SK-N-SH (cell line): ENCODE results near the gene PRRC2A. TPM values are rescaled to one million over a fixed set of nuclear protein-coding genes. Genes with fewer than 3 reads are reported as not detected.
A peak's percentile ranks its signal among the peaks of the same experiment; 100 is the strongest.

Experiments used
- CTCF ChIA-PET: fragments of 300-600, 350-600 bp; formaldehyde crosslinking; extraction: SDS; loops from one replicate; lab custom pipeline; 2021; lab: Yijun Ruan, JAX
- POLR2A ChIA-PET: fragments of 350-600 bp; sonication (Branson Sonifier 250); formaldehyde crosslinking; extraction: SDS; loops from one replicate; lab custom pipeline; 2020; ENCODE audit warnings: antibody characterized with exemption, inconsistent platforms; lab: Yijun Ruan, JAX
- DNase-seq: peaks from one replicate; pipeline ENCODE4 v3.0.0; 2012
- H2AFZ ChIP-seq: fragments of 200-600 bp; sonication (generic); 2 replicates; pipeline ENCODE4 v1.8.1; 2016; ENCODE audit warnings: antibody characterized with exemption, mild to moderate bottlenecking, low read depth
- H3F3A ChIP-seq: fragments of 200-600 bp; sonication (generic); replicated peaks from 2 replicates; pipeline ENCODE3; 2016; ENCODE audit warnings: antibody characterized with exemption, mild to moderate bottlenecking; ENCODE audit not compliant: insufficient read depth
- H3K27ac ChIP-seq, 2 experiments: fragments of 200-500 bp in 1 of 2; fragments of 200-600 bp in 1 of 2; sonication (Bioruptor generic) in 1 of 2; sonication (generic), shearing (Covaris generic) in 1 of 2; 2 replicates each; pipeline versions ENCODE4 v1.5.1 to v1.6.1; 2014 to 2016; ENCODE audit warnings: low read depth in 2 of 2, inconsistent platforms in 1 of 2, low read length in 1 of 2, mild to moderate bottlenecking in 1 of 2, mixed read lengths in 1 of 2
- H3K27me3 ChIP-seq: fragments of 200-600 bp; sonication (generic), shearing (Covaris generic); 2 replicates; pipeline ENCODE4 v1.6.1; 2016; ENCODE audit warnings: mixed run types; ENCODE audit not compliant: insufficient read depth
- H3K36me3 ChIP-seq, 2 experiments: fragments of 200-500 bp in 1 of 2; fragments of 200-600 bp in 1 of 2; sonication (Bioruptor generic) in 1 of 2; sonication (generic) in 1 of 2; replicated peaks in 1 of 2; 2 replicates each; pipeline versions ENCODE3 to v1.5.1; 2014 to 2016; ENCODE audit warnings: low read length in 1 of 2, mild to moderate bottlenecking in 1 of 2; ENCODE audit not compliant: insufficient read depth in 2 of 2, control insufficient read depth in 1 of 2
- H3K4me1 ChIP-seq, 2 experiments: fragments of 200-500 bp in 1 of 2; fragments of 200-600 bp in 1 of 2; sonication (Bioruptor generic) in 1 of 2; sonication (generic), shearing (Covaris generic) in 1 of 2; 2 replicates each; pipeline versions ENCODE4 v1.5.1 to v1.6.1; 2014 to 2016; ENCODE audit warnings: low read depth in 1 of 2, low read length in 1 of 2, mixed run types in 1 of 2; ENCODE audit not compliant: insufficient read depth in 2 of 2, control insufficient read depth in 1 of 2
- H3K4me2 ChIP-seq: fragments of 200-600 bp; sonication (generic), shearing (Covaris generic); 2 replicates; pipeline ENCODE4 v1.6.1; 2017; ENCODE audit warnings: mixed run types
- H3K4me3 ChIP-seq, 2 experiments: fragments of 200-500 bp in 1 of 2; fragments of 200-600 bp in 1 of 2; sonication (Bioruptor generic) in 1 of 2; sonication (generic), shearing (Covaris generic) in 1 of 2; 2 replicates each; pipeline versions ENCODE4 v1.5.1 to v1.8.1; 2014 to 2016; ENCODE audit warnings: low read depth in 2 of 2, inconsistent platforms in 1 of 2, low read length in 1 of 2, mild to moderate bottlenecking in 1 of 2, mixed read lengths in 1 of 2, moderate library complexity in 1 of 2
- H3K79me2 ChIP-seq: fragments of 200-600 bp; sonication (generic); 2 replicates; pipeline ENCODE4 v1.8.1; 2017; ENCODE audit warnings: mild to moderate bottlenecking; ENCODE audit not compliant: insufficient read depth
- H3K9ac ChIP-seq: fragments of 200-600 bp; sonication (generic); 2 replicates; pipeline ENCODE4 v1.6.1; 2017; ENCODE audit warnings: mixed run types
- H3K9me2 ChIP-seq: fragments of 200-600 bp; sonication (generic); 2 replicates; pipeline ENCODE4 v1.6.1; 2017; ENCODE audit warnings: mixed run types
- H3K9me3 ChIP-seq: fragments of 200-600 bp; sonication (generic); 2 replicates; pipeline ENCODE4 v1.6.1; 2017; ENCODE audit warnings: mixed run types, mild to moderate bottlenecking, moderate library complexity
- H4K20me1 ChIP-seq: fragments of 200-600 bp; sonication (generic); 2 replicates; pipeline ENCODE4 v1.6.1; 2017; ENCODE audit warnings: mild to moderate bottlenecking, mixed run types; ENCODE audit not compliant: insufficient read depth
- ELF1 ChIP-seq: IDR thresholded peaks from 2 replicates; pipeline ENCODE4 v1.4.0; 2012
- MAX ChIP-seq: IDR thresholded peaks from 2 replicates; pipeline ENCODE4 v1.4.0; 2012; ENCODE audit warnings: low read depth
- REST ChIP-seq: IDR thresholded peaks from 2 replicates; pipeline ENCODE4 v1.6.1; 2012; ENCODE audit warnings: mild to moderate bottlenecking, low read depth, low read length, moderate library complexity
- RXRA ChIP-seq: IDR thresholded peaks from 2 replicates; pipeline ENCODE4 v1.4.0; 2012; ENCODE audit warnings: low read depth, mild to moderate bottlenecking, borderline replicate concordance
- SIN3A ChIP-seq: IDR thresholded peaks from 2 replicates; pipeline ENCODE4 v1.6.1; 2012; ENCODE audit warnings: low read depth, mild to moderate bottlenecking, low read length, moderate library complexity, borderline replicate concordance
- SMC3 ChIP-seq: IDR thresholded peaks from 2 replicates; pipeline ENCODE4 v1.6.1; 2012; ENCODE audit warnings: low read depth, low read length, improper control_type of control experiment
- WGBS: methylation state at CpG from one replicate; pipeline ENCODE4 v1.1.6; 2017; ENCODE audit warnings: low lambda C conversion rate; 5-methylcytosine and 5-hydroxymethylcytosine counted together
- polyA plus RNA-seq, 3 experiments: library from polyadenylated mRNA; depleted of rRNA; stranded (reverse); fragments of >200 nt; gene quantifications; 2 replicates each; pipeline ENCODE4 v1.2.3, GENCODE V29; 2012

Gene PRRC2A
- polyA plus RNA-seq, 1 of the 3 experiments (the other 2 are of a cell fraction), result 76.1 TPM

DNA sequence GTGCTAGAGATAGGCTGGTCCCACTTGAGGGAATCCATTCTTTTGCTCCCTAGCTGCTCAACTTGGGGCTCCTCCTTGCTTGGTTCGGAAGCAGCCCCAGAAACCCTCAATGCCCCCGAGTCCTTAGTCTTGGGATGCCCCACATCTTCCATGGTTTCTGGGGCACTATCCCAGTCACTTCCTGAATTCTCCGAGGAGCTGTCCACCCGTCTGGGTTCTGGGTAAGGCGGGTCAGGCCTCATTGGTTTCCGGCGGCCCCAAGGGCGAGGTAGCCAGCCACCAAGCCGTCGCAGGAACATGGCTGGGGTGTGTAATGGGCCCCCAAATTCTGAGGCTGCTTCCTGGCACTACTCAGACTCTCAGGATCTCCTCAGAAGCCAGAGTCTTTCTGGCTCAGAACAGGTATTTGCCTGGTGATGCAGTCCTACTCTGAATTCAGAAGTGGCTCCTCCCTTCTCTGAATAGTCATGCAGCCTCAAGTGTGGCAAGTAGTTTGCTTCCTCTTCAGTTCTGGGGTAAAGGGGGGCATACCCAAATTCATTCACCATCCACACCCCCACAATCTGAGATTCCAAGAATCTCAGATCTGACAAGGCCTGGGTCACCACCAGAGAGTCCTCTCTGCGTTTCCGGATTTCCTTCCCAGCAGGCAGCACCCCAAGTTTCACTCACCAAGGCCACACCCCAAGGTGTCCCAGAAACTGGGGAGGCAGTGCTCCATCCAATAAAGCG, 39.3 kb downstream of the PRRC2A start:
- CTCF ChIA-PET, result no interaction called here
- no peak for DNase-seq
- no peaks in the 10 kb centered on the region for H3K9me2 ChIP-seq

More for the DNA sequence above, 39.3 kb downstream of the PRRC2A start:
- 9% methylated on average over 9 of the region's 13 CpGs for WGBS
- H4K20me1 ChIP-seq, result peaks cover 8% of the 10 kb centered on the region; the same call in 1 of the 2 replicates
- POLR2A ChIA-PET, result interaction anchor here (0.6 to 2.3 kb wide), 7 partner anchors 8 to 43 kb away, joined by 3 to 16 read pairs (median 4); partner anchors contain the start of genes ABHD16A and BAG6
- peak overlapping the region; percentile 67 to 86 for H3K27ac ChIP-seq
- TF ChIP-seq REST, result peak; percentile 94
- TF ChIP-seq SMC3, result no peak
- no peak for TF ChIP-seq MAX
- TF ChIP-seq RXRA, result no peak
- peak; percentile 45 for TF ChIP-seq ELF1
- TF ChIP-seq SIN3A, result peak; percentile 73
- TF ChIP-seq, all 33 proteins: peak for 3
- Histone ChIP-seq H3F3A (peaks cover 24% of the 10 kb centered on the region), H2AFZ (peak overlapping the region; percentile 17; the same call in 1 of the 2 replicates), H3K9ac (peak overlapping the region; percentile 86), H3K4me3 (peak overlapping the region; percentile 85), H3K27me3 (no peaks in the 10 kb centered on the region), H3K9me3 (no peaks in the 10 kb centered on the region), H3K79me2 (peaks cover 83% of the 10 kb centered on the region), H3K36me3 (peaks cover 14 to 15% of the 10 kb centered on the region in 2 experiments), H3K4me1 (peaks cover 22 to 35% of the 10 kb centered on the region in 2 experiments; a peak in 2 of 4 replicates), H3K4me2 (peak overlapping the region; percentile 97)
